ENCODE measurements around the gene BLOC1S1. TPM values are rescaled to one million over a fixed set of nuclear protein-coding genes. Genes with fewer than 3 reads are reported as not detected.

BLOC1S1 gene
- polyA plus RNA-seq, 2 of the 4 experiments (the other 2 are of a cell fraction): 112 to 138 TPM

DNA sequence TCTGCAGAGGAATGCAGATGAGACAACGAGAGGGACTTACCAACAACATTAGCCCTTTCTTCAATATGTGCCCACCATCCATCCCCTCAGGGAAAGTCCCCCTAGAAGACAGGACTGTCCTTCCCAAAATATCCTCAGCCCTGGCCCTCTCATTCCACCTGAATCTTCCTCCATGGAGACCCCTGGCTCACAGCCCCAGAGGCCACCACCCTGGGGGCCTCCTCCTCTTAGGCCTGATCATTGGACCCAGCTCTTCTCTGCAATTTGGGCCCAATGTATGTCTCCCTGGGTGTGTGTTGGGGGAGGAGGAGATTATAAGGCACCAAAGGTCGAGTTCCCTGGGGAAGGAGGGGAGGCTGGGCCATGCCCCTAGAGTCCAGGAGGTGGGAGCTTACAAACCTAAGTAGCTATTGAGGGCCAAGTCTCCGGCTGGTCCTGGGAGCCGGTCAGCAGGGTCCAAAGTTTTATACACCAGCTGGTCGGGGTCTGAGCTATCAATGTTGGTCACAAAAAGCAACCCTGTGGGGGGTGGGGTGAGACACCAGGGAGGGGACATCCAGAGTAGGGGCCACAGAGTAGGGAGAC, 16.3 kb upstream of the BLOC1S1 start:
- ATAC-seq (no peak), FAIRE-seq (no peak), DNase-seq (ENCODE audit: low read depth in 1 of 2, low spot score in 1 of 2) (no peak)
- Histone ChIP-seq H3K4me2 (no peak overlapping the region), H3K4me3 (no peak overlapping the region), H3K27ac (no peak overlapping the region), H3K4me1 (peaks cover 9% of the 10 kb centered on the region; the same call in 2 of the 3 replicates), H3K9me3 (no peaks in the 10 kb centered on the region)
- ChIA-PET POLR2A (no interaction called here), CTCF (interaction anchor here (1.2 to 2.0 kb wide), 5 partner anchors 15 to 22 kb away, joined by 3 to 7 read pairs (median 3); partner anchors contain the start of gene BLOC1S1)
- WGBS (ENCODE audit: missing lambda C conversion rate): 41% methylated on average over 5 of the region's 5 CpGs
- TF ChIP-seq FOSB (CRISPR knock-in tag; IDR thresholded peaks at IDR 0.05) (no peak), EHMT2 (IDR thresholded peaks at IDR 0.05; ENCODE audit: low read depth) (no peak), CHD2 (IDR thresholded peaks at IDR 0.05; ENCODE audit: low read length, partially characterized antibody) (no peak), KDM5A (IDR thresholded peaks at IDR 0.05) (no peak), ZNF302 (CRISPR knock-in tag; IDR thresholded peaks at IDR 0.05) (no peak), NR3C1 (IDR thresholded peaks at IDR 0.05) (no peak), SMC3 (IDR thresholded peaks at IDR 0.05) (no peak), ZSCAN20 (CRISPR knock-in tag; IDR thresholded peaks at IDR 0.05) (no peak), TFCP2L1 (CRISPR knock-in tag; IDR thresholded peaks at IDR 0.05) (no peak), PHF8 (IDR thresholded peaks at IDR 0.05; ENCODE audit: borderline replicate concordance, low read depth) (no peak), NFE2L2 (conservative IDR thresholded peaks at IDR 0.05; ENCODE audit: low read length) (no peak), GATA3 (IDR thresholded peaks at IDR 0.05; ENCODE audit: borderline replicate concordance) (no peak), RFX5 (IDR thresholded peaks at IDR 0.05) (no peak), CEBPB (IDR thresholded peaks at IDR 0.05) (no peak), CBX2 (IDR thresholded peaks at IDR 0.05; ENCODE audit: borderline replicate concordance, low read depth) (no peak), HOXB5 (CRISPR knock-in tag; IDR thresholded peaks at IDR 0.05) (no peak), RAD21 (conservative IDR thresholded peaks at IDR 0.05 in 1 of 2, IDR thresholded peaks at IDR 0.05 in 1 of 2) (no peak)
- TF ChIP-seq, protein P1, sequence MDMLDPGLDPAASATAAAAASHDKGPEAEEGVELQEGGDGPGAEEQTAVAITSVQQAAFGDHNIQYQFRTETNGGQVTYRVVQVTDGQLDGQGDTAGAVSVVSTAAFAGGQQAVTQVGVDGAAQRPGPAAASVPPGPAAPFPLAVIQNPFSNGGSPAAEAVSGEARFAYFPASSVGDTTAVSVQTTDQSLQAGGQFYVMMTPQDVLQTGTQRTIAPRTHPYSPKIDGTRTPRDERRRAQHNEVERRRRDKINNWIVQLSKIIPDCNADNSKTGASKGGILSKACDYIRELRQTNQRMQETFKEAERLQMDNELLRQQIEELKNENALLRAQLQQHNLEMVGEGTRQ (IDR thresholded peaks at IDR 0.05): no peak

GRCh38 chr12:55700255-55701018, 15.4 kb upstream of the BLOC1S1 start:
- no peak overlapping the region for H3K4me3 ChIP-seq
- TF ChIP-seq SMC3 (IDR thresholded peaks at IDR 0.05) (no peak), ZSCAN20 (CRISPR knock-in tag; IDR thresholded peaks at IDR 0.05) (no peak), NPAS2 (CRISPR knock-in tag; IDR thresholded peaks at IDR 0.05; ENCODE audit: borderline replicate concordance) (no peak), HOXA7 (CRISPR knock-in tag; IDR thresholded peaks at IDR 0.05) (no peak), HEYL (CRISPR knock-in tag; IDR thresholded peaks at IDR 0.05) (no peak), TFCP2L1 (CRISPR knock-in tag; IDR thresholded peaks at IDR 0.05) (no peak), PBX3 (IDR thresholded peaks at IDR 0.05) (no peak)
- TF ChIP-seq, protein P2, sequence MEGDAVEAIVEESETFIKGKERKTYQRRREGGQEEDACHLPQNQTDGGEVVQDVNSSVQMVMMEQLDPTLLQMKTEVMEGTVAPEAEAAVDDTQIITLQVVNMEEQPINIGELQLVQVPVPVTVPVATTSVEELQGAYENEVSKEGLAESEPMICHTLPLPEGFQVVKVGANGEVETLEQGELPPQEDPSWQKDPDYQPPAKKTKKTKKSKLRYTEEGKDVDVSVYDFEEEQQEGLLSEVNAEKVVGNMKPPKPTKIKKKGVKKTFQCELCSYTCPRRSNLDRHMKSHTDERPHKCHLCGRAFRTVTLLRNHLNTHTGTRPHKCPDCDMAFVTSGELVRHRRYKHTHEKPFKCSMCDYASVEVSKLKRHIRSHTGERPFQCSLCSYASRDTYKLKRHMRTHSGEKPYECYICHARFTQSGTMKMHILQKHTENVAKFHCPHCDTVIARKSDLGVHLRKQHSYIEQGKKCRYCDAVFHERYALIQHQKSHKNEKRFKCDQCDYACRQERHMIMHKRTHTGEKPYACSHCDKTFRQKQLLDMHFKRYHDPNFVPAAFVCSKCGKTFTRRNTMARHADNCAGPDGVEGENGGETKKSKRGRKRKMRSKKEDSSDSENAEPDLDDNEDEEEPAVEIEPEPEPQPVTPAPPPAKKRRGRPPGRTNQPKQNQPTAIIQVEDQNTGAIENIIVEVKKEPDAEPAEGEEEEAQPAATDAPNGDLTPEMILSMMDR (IDR thresholded peaks at IDR 0.05): no peak
- H3K4me1 ChIP-seq: peaks cover 12% of the 10 kb centered on the region; the same call in 2 of the 3 replicates
- POLR2A ChIA-PET: no interaction called here
- ATAC-seq: no peak
- no peak overlapping the region for H3K4me2 ChIP-seq
- FAIRE-seq: no peak
- 73% methylated on average over 19 of the region's 21 CpGs for WGBS (ENCODE audit: missing lambda C conversion rate)
- H3K27ac ChIP-seq: no peak overlapping the region
- H3K9me3 ChIP-seq: no peaks in the 10 kb centered on the region
- CTCF ChIA-PET: interaction anchor here (1.4 to 2.0 kb wide), 4 partner anchors 16 to 38 kb away, joined by 3 to 7 read pairs (median 4); a partner anchor contains a TSS
- no peak for DNase-seq (ENCODE audit: low read depth in 1 of 2, low spot score in 1 of 2)

All from A549 (cell line).